Central memory CD4-positive, alpha-beta T cell (primary cell): ENCODE data around the gene GRK4.
"Not testable (repeated sequence)": the region's sequence is repeated elsewhere in the genome, so short reads cannot be mapped to it uniquely, and the experiment has no call there.

Source experiments
- DNase-seq: peaks from one replicate; pipeline ENCODE4 v3.0.0; 2022

GRK4 gene

DNA sequence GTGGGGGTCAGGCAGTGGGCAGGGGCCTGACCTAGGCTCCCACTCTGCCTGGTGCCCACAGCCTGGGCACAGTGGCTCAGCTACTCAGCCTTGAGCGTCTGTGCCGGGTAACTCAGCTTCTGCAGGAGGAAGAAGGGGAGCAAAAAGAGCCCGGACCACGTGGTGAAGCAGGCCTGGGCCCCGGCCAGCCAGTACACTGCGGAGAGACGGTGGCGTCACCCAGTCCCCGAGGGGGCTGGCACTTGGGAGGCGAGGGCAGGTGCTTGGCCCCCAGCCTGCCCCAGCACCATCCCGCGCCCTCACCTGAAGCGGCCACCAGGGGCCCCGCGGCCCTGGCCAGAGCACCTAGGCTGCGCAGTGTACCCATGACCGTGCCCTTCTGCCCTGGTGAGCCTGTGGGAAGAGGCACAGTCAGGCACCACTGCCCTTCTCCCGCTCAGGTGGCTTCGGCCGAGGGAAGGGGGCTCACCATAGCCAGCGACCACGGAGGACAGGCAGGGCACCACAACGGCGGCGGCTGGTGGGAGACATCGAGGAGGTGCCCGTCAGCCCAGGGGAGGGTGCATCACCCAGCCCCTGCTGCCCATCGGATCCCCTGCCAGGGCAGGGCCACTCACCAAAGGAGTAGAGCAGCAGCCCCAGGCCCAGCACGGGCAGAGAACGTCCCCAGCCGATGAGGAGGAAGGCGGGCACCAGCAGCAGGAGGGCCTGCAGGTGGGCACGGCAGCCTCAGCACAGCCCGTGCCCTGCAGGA is 32.4 kb upstream of the GRK4 start:
- no peak for DNase-seq

DNA sequence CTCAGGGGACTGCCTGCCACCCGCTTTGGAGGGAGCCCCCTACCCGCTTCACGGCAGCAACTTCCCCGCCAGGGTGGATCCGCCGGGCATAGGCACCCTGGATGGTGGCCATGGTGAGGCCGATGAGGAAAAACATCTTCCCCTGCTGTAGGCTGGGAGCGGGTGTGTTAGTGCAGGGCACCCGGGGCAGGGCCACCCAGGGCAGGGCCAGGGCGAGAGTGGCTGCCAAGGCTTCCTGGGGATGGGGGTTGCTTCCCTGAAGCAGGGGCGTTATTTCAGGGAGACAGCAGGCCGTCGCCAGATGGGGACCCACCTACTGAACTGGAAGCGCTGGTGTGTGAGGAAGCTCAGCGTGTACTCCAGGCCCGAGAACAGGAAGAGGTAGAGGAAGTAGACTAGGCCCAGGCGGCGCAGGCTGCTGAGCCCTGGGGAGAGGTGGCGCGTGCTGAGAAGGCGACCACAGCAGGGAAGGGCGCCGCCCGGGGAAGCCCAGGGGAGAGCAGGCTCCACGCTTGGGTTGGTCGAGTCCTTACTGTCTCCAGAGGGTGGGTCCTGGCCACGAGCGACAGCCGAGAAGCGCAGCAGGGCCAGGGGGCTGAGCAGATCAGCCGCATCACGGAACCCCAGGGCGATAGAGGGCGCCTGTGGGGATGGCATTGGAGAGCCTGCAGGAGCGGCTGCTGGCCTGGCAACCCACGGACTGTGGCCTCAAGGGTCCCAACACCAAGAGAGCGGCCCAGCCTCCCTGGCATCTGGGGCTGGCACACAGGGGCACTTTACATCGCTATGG is 31.7 kb upstream of the GRK4 start:
- DNase-seq, result peak; percentile 65

DNA sequence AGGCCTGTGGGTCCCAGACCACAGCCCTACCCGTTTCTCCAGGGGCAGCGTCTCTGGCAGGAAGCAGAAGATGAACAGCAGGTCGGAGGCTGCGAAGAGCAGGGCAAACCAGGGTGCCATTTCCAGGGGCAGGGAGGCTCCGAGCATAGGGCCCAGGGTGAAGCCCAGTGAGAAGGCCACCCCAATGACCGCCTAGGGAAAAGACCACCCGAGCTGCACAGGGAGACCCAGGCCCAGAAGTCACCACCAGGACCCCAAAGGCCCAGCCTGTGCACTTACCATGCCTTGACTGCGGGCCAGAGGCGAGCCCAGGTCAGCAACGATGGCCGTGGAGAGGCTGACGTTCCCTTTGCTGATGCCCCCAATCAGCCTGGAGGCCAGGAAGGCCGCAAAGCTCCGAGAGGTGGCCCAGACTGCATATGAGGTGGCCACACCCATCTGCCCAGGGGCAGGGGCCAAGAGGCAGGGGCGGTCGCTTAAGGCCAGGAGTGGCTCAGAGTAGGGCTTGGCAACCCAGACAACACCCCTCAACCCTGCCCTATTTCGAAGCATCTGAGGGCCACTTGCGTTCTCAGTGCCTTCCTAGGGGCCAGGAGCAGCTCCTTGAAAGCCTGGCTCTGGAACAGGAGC is 30.9 kb upstream of the GRK4 start:
- DNase-seq, result no peak

DNA sequence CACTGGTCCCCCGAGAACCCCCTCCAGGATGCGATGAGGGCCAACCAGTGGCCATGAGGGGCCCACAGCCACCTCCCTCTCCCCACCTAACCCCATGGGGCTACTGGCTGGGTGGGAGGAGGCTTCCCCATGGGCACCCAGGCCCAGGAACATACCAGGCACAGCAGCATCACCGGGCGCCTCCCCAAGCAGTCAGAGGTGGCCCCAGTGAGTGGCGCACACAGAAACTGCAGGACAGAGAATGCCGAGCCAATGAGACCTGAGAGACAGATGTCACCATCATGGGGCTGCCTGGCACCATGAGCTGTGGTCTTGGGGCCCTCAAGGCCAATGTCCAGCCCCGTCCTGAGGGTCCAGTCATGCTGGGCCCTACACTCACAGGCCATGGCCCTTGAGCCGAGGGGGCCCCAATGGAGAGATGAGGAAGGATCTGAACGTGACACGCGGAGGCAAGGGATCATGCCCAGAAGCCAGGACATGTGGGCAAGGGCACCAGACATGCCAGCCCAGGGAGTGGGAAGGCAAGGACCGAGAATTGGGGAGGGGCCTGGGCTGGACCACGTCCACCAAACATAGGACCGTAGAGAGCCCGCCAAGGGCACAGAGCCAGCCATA is 30.3 kb upstream of the GRK4 start:
- DNase-seq, result no peak

DNA sequence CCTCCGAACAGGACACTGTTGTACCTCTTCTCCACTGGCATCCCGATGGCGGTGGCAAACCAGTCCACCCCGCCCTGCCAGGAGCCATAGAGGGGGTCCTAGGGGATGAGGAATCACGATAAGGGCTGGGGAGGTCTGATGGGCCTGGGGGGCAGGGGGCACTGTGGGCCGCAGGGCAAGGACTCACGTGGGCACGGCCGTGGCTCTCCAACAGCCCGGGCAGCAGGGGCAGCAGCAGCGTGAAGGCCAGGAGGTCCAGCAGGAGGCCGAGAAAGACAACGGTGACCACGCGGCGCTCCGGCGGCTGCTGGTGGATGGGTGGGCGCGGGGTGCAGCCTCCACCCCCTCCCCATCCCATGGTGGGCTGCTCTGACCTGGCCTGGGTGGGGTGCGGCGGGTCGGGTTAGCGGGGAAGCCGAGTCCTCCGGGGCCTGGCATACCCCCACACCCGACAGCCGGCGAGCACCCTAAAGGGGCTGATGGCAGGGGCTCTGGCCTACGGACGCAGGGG is 29.8 kb upstream of the GRK4 start:
- no peak for DNase-seq

DNA sequence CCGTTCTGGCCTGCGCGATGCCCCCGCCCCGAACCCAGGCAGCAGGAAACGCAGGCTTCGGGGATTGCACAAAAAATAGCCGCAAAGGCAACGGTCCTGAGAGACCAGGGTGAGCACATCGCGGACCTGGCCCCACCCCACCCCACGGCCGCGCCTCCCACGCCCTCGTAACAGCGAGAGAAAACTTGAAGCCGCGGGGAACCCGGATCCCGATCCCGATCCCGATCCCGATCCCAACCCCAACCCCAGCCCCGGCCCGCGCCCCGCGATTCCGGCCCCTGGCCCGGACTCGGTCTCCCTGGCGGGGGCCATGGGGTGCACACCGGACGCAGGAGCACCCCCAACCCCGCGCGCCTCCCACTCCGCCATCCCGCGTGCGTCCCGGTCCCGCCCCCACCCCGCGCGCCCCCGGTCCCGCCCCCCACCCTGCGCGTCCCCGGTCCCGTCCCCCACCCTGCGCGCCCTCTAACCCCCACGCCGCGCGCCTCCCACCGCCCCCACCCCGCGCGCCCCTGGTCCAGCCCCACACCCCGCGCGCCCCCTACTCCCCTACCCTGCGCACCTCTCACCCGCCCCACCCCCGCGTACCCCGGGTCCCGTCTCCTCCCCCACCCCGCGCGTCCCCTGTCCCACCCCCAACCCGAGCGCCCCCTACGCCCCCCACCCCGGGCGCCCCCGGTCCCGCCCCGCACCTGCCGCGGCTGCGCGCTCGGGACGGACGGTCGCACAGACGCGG is 29.1 kb upstream of the GRK4 start:
- peak; percentile 45 for DNase-seq

DNA sequence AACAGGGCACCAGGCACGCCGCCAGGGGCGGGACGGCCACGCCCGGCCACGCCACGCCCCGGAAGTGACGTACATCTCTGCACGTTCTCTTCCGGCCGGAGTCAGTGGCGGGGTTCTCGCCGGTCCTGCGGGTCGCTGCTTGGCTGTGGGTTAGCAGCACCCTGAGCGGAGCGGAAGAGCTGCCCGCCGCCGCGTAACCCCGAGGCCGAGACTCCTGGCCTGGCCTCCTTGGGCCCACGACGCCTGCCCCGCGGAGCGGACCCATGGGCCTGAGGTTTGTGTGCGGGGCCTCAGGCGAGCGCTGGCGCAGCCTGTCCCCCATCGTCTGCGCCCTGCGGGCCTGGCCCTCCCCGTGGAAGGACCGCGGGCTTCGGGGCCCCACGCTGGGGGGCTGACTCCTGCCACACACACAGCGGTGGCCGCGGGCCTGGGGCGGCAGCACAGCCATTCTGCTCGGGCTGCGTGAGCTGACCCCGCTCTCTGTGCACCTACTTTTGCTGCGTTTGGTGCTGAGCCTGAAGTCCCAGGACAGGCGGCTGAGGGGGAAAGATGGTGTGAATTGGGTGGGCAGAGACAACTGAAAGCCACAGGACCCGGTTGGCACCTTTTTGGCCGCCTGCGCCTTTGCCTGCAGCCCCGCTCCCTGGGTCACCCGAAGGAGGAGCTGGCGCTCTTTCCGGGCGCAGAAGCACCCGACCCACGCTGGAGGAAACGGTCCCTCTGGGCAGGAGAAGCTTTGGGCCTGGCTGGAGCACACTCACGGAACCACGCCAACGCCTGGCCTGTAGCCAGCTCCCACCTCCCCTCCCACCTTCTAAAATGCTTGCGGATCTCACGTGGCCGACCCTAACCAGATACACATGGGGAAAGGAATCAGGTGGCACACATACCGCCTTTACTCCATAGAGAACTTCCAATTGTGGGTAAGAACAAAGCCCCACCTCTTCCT is 28.3 kb upstream of the GRK4 start:
- DNase-seq, result peak; percentile 93

DNA sequence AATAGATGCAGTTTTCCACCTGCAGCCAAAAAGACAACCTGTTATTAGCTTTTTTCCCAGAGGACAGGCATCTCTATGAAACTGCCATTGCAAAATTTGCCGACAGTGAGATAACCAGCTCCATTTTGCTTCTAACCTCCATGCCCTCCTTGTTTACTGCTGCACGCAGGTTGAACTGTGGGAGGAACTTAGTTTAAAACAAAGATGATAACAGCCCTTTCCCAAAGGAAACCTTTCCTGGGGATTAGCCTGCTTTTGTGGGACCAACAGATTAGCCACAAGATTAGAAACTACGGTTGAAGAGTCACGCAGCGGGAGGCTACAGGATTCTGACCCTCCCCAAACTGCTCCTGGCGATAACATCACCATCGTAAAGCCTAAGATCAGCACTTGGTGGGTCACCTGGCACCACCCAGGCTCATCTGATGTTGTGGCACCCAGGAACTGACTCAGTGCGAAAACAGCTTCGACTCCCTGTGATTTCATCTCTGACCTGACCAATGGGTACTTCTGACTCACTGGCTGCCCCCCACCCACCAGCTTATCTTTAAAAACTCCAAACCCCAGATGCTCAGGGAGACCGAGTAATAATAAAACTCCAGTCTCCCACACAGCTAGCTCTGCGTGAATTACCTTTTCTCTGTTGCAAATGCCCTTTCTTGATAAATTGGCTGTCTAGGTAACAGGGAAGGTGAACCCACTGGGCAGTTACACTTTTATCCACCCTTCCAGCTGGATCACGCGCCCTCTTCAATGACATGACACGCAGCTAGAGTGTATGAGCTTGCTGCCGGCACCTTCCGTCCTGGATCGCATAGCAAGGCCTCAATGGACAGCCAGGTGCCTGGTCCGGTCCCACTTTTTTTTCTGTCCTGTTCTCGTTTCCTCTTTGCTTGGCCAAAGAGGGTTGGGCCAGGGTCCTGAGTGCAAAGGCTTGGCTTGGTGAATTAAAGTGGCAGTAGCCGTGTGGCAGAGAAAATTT is 27.3 kb upstream of the GRK4 start:
- DNase-seq, result peak; percentile 50

DNA sequence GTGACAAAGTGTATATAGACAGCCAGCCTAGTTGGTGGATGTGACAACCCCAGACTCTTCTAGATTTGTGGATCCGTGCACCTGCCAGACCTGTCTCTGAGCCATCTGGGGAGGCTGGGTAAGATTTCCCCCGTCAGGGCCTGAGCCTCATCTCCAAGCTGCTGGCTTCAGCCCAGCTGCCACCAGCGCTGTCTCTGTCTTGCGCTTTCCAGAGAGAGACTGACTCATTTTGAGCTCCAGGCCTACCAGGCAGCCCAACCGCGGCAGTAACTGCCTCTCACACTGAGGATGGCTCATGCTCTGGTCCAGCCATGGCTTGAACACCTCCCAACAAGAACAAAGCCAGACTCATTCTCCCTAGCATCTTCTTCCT is 26.6 kb upstream of the GRK4 start:
- DNase-seq, result no peak

GRCh38 chr4:2937146-2937857 is 26.1 kb upstream of the GRK4 start:
- DNase-seq, result no peak

DNA sequence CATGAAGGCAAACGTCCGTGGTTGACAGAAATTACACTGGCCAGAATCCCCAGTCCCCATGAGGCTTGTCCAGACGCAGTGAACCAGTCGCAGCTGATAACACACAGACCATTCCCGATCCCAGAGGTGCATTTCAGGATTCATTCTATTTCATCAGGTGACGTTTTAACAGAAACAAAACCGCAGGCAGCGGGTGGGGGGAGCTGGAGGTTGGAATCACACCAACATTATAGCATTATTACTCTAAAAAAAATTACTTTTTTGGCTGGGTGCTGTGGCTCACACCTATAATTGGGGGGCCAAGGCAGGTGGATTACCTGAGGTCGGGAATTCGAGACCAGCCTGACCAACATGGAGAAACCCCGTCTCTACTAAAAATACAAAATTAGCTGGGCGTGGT is 25.4 kb upstream of the GRK4 start:
- no peak for DNase-seq

- not testable (repeated sequence) for DNase-seq
Observed at GRCh38 chr4:2938411-2938810, 25.0 kb upstream of the GRK4 start.

GRCh38 chr4:2938906-2939305 is 24.5 kb upstream of the GRK4 start:
- no peak for DNase-seq

DNA sequence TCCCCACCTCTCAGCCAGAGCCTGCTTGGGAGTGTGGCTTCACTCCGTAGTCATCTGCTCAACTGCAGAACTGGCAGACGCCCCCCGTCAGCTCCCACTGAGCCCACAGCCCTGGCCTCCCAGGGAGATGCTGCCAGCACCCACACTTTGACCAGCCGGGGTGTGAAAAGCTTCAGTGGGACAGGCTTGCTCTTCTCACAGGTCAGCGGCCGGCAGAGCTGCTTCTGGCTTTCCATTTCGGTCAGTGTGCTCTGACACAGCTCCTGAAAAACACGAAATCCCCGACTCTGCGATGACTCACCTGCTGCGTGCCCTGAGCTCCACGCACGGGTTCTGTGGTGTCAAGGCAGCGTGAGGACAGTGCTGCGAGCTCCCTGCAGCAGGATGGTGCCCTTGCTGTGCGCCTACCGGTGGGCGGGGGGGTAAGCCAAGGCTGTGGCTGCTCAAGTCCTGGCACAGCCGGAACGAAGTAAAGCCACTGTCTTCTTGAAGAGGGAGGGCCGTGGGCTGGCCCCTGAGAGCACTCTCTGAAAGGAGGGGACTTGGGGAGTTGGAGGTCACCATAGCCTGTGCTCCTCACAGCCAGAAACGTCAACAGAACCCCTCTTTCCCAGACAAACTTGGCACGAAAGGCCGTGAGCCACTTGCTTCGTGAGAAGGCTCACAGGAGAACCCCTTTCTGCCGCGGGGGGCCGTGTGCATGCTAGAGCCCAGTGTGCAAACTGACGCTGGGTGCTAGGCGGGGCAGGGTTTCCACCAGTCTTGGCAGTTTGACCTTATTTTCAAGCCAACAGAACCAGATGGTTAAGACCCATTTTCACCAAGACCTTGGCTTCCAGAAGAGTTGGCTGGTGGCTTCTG is 23.8 kb upstream of the GRK4 start:
- DNase-seq, result no peak

DNA sequence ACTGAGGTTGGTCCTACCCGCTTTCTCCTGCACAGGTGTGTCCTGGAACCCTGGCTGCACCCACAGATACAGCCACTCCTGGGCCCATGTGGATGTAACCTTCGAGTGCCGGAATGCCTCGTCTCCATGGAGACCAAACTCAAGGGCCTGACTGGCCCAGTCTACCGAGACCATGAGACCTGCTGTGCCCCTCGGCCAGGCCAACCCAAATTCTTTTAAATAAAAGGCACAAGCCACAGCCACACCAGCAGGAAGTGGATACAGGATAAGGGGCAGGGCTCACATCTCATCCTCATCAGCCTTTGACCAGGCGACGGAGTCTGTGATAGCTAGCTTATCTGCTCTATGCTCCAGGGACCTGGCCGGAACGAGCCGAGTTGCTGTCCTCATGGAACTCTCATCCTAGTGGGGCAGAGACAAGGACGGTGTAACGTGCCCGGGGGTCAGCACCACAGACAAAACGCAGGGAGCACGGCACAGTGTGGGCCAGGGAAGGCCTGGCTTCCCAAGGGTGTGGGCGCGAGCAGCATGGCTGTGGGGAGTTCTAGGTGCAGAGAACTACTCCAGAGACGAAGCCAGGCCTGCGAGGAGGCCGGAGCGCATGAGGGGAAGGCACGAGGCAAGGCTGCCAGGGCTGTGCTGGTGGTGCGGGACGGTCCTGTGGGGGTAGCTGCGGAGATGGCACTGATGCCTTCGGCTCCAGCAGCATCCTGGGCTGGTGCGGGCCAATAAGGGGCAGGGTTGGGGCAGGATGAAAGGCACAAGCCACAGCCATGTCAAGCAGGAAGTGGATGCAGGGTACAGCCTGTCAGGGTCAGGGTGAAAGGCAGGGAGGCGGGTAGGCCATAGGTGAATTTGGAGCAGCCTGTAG is 22.9 kb upstream of the GRK4 start:
- no peak for DNase-seq

- no peak for DNase-seq
Observed at GRCh38 chr4:2941138-2942036, 22.0 kb upstream of the GRK4 start.
